Upper lobe of left lung (tissue), 6 donors: ENCODE data around the gene POPDC3. TPM values are rescaled to one million over a fixed set of nuclear protein-coding genes. Genes with fewer than 3 reads are reported as not detected.

ENCODE experiments used
- ATAC-seq, 2 donors: fragments of 200-7000 bp; cut with Tn5 transposase; one replicate each; pipeline ENCODE4 v1.9.1; 2022; ENCODE audit warnings: mild to moderate bottlenecking in 2 of 2, moderate library complexity in 2 of 2; ENCODE audit not compliant: low FRiP score in 2 of 2
- DNase-seq, 2 donors: peaks; one replicate each; pipeline ENCODE4 v3.0.0-alpha.2; 2019 to 2020
- H3K27ac ChIP-seq, 4 donors: fragments of 200-600 bp; sonication (generic); one replicate each; pipeline ENCODE4 v1.5.1; 2016 to 2019
- H3K27me3 ChIP-seq, 4 donors: fragments of 200-600 bp; sonication (generic); one replicate each; pipeline ENCODE4 v1.5.1; 2017 to 2019
- H3K36me3 ChIP-seq, 4 donors: fragments of 200-600 bp; sonication (generic); one replicate each; pipeline ENCODE4 v1.5.1; 2016 to 2019
- H3K4me1 ChIP-seq, 4 donors: fragments of 200-600 bp; sonication (generic); one replicate each; pipeline ENCODE4 v1.5.1; 2018 to 2019
- H3K4me3 ChIP-seq, 4 donors: fragments of 200-600 bp; sonication (generic); one replicate each; pipeline ENCODE4 v1.5.1; 2017 to 2019; ENCODE audit warnings: mild to moderate bottlenecking in 2 of 4, moderate library complexity in 1 of 4
- H3K9me3 ChIP-seq, 4 donors: fragments of 200-600 bp; sonication (generic); one replicate each; pipeline ENCODE4 v1.5.1; 2018 to 2019
- CTCF ChIP-seq, 6 experiments: fragments of 450-650 bp in 4 of 6; fragments of 200-600 bp in 2 of 6; sonication (generic) in 2 of 6; IDR thresholded peaks; one replicate each; pipeline ENCODE4 v1.5.1; 2016 to 2019; ENCODE audit warnings: antibody characterized with exemption in 6 of 6
- EP300 ChIP-seq, 4 donors: sonication (generic); formaldehyde crosslinking; IDR thresholded peaks; one replicate each; pipeline ENCODE4 v1.5.1; 2017; ENCODE audit warnings: antibody characterized with exemption in 4 of 4, control low read depth in 2 of 4
- POLR2A ChIP-seq, 4 donors: fragments of 450-650 bp; IDR thresholded peaks; one replicate each; pipeline ENCODE4 v1.5.1; 2016 to 2017; ENCODE audit warnings: antibody characterized with exemption in 4 of 4, mild to moderate bottlenecking in 2 of 4
- POLR2AphosphoS5 ChIP-seq, 2 donors: sonication (generic); formaldehyde crosslinking; IDR thresholded peaks; one replicate each; pipeline ENCODE4 v1.5.1; 2017; ENCODE audit warnings: antibody characterized with exemption in 2 of 2
- WGBS, 2 donors: methylation state at CpG; one replicate each; pipeline ENCODE4 v1.1.5; 2017 to 2018; 5-methylcytosine and 5-hydroxymethylcytosine counted together
- total RNA-seq, 6 donors: library from RNA; depleted of rRNA in 4 of 6; stranded (reverse); fragments of >200 nt in 4 of 6; gene quantifications; one replicate each; pipeline versions ENCODE4 v1.1.0 to v1.2.1, GENCODE V29; 2016 to 2021
- donor health status: DM: no; HTN: no; CAD: no; lungs with moderate emphysema.
- donor health status: DM: no; HTN: yes; CAD: no; lungs with severe emphysema.

Gene POPDC3
- total RNA-seq, 6 donors from 2014 or later: 0.34 to 6.8 (median 0.57) TPM; not detected in 3

- Histone ChIP-seq H3K27me3 (peaks cover 0 to 11% (median 4%) of the 10 kb centered on the region in 4 donors), H3K36me3 (no peaks in the 10 kb centered on the region), H3K4me1 (peaks cover 5 to 13% (median 8%) of the 10 kb centered on the region in 4 donors), H3K9me3 (no peaks in the 10 kb centered on the region), H3K27ac (no peak overlapping the region), H3K4me3 (no peak overlapping the region)
- DNase-seq (no peak), ATAC-seq (no peak)
- no peak for TF ChIP-seq CTCF (IDR thresholded peaks at IDR 0.05)
- no peak for TF ChIP-seq EP300 (IDR thresholded peaks at IDR 0.05)
- TF ChIP-seq POLR2AphosphoS5 (IDR thresholded peaks at IDR 0.05): no peak
- no peak for TF ChIP-seq POLR2A (IDR thresholded peaks at IDR 0.05)
- 93 to 96% methylated on average over 4 of the region's 4 CpGs for WGBS, 2 donors
Measured at GRCh38 chr6:105181981-105182515, 2.2 kb upstream of the POPDC3 start.

GRCh38 chr6:105178636-105179035 is 1.2 kb downstream of the POPDC3 start:
- WGBS, 2 donors: 62 to 64% methylated on average over 5 of the region's 5 CpGs

GRCh38 chr6:105178110-105178509 is 1.7 kb downstream of the POPDC3 start:
- Histone ChIP-seq H3K4me1 (peaks cover 5 to 13% (median 8%) of the 10 kb centered on the region in 4 donors), H3K27ac (no peak overlapping the region), H3K4me3 (no peak overlapping the region), H3K36me3 (no peaks in the 10 kb centered on the region), H3K27me3 (peaks cover 0 to 11% (median 4%) of the 10 kb centered on the region in 4 donors), H3K9me3 (no peaks in the 10 kb centered on the region)
- no peak for TF ChIP-seq EP300 (IDR thresholded peaks at IDR 0.05)
- no peak for TF ChIP-seq CTCF (IDR thresholded peaks at IDR 0.05)
- no peak for TF ChIP-seq POLR2AphosphoS5 (IDR thresholded peaks at IDR 0.05)
- TF ChIP-seq POLR2A (IDR thresholded peaks at IDR 0.05): no peak
- ATAC-seq (no peak), DNase-seq (no peak)
- 81 to 84% methylated on average over 1 of the region's 1 CpG for WGBS, 2 donors

More at GRCh38 chr6:105178636-105179035, 1.2 kb downstream of the POPDC3 start:
- Histone ChIP-seq H3K27me3 (peaks cover 0 to 11% (median 4%) of the 10 kb centered on the region in 4 donors), H3K9me3 (no peaks in the 10 kb centered on the region), H3K27ac (no peak overlapping the region), H3K4me3 (no peak overlapping the region), H3K36me3 (no peaks in the 10 kb centered on the region), H3K4me1 (peaks cover 5 to 13% (median 8%) of the 10 kb centered on the region in 4 donors)
- ATAC-seq (no peak), DNase-seq (no peak)
- no peak for TF ChIP-seq CTCF (IDR thresholded peaks at IDR 0.05)
- no peak for TF ChIP-seq POLR2AphosphoS5 (IDR thresholded peaks at IDR 0.05)
- TF ChIP-seq EP300 (IDR thresholded peaks at IDR 0.05): no peak
- TF ChIP-seq POLR2A (IDR thresholded peaks at IDR 0.05): no peak

GRCh38 chr6:105177556-105177955 is 2.3 kb downstream of the POPDC3 start:
- 93 to 94% methylated on average over 2 of the region's 2 CpGs for WGBS, 2 donors

More at GRCh38 chr6:105177556-105177955, 2.3 kb downstream of the POPDC3 start:
- Histone ChIP-seq H3K27ac (no peak overlapping the region), H3K4me1 (peaks cover 5 to 13% (median 8%) of the 10 kb centered on the region in 4 donors), H3K4me3 (no peak overlapping the region), H3K27me3 (peaks cover 0 to 11% (median 4%) of the 10 kb centered on the region in 4 donors), H3K36me3 (no peaks in the 10 kb centered on the region), H3K9me3 (no peaks in the 10 kb centered on the region)
- TF ChIP-seq CTCF (IDR thresholded peaks at IDR 0.05) (no peak), POLR2A (IDR thresholded peaks at IDR 0.05) (no peak), EP300 (IDR thresholded peaks at IDR 0.05) (no peak), POLR2AphosphoS5 (IDR thresholded peaks at IDR 0.05) (no peak)
- DNase-seq: no peak
- no peak for ATAC-seq
